Tibial artery (tissue), 4 donors: ENCODE results near the gene CTIF.

Experiments
- DNase-seq, 2 donors: peaks; one replicate each; pipeline ENCODE4 v3.0.0-alpha.2; 2019
- H3K27ac ChIP-seq, 2 donors: fragments of 200-600 bp; sonication (generic) in 1 of 2; 1 replicate in 1 of 2; 2 replicates in 1 of 2; pipeline ENCODE4 v1.5.1; 2018 to 2019; ENCODE audit warnings: mild to moderate bottlenecking in 1 of 2
- H3K27me3 ChIP-seq, 2 donors: fragments of 200-600 bp; sonication (generic) in 1 of 2; one replicate each; pipeline versions ENCODE4 v1.5.1 to v1.6.0; 2016 to 2019
- H3K36me3 ChIP-seq, 3 donors: fragments of 200-600 bp; sonication (generic) in 2 of 3; one replicate each; pipeline ENCODE4 v1.5.1; 2016 to 2019; ENCODE audit warnings: mild to moderate bottlenecking in 2 of 3
- H3K4me1 ChIP-seq, 4 donors: fragments of 200-600 bp; sonication (generic) in 2 of 4; 1 replicate in 3 of 4; 2 replicates in 1 of 4; pipeline ENCODE4 v1.5.1; 2016 to 2019
- H3K4me3 ChIP-seq, 2 donors: fragments of 200-600 bp; sonication (generic) in 1 of 2; 1 replicate in 1 of 2; 2 replicates in 1 of 2; pipeline ENCODE4 v1.5.1; 2018 to 2019; ENCODE audit warnings: mild to moderate bottlenecking in 2 of 2
- H3K9me3 ChIP-seq, 3 donors: fragments of 200-600 bp; sonication (generic) in 1 of 3; one replicate each; pipeline ENCODE4 v1.5.1; 2016 to 2019
- CTCF ChIP-seq, 2 experiments: fragments of 200-600 bp in 1 of 2; fragments of 450-650 bp in 1 of 2; IDR thresholded peaks; one replicate each; pipeline ENCODE4 v1.5.1; 2017 to 2019; ENCODE audit warnings: antibody characterized with exemption in 2 of 2, mild to moderate bottlenecking in 1 of 2, moderate library complexity in 1 of 2
- intact Hi-C: fragments of 100-400 bp; cut with DNase I; formaldehyde crosslinking; loops from one replicate; pipeline ENCODE4 v1.15.0; 2023; ENCODE audit warnings: low total_unique reads

CTIF gene

GRCh38 chr18:48838921-48839818 lies 300.3 kb downstream of the CTIF start:
- peak overlapping the region; percentile 89 to 90 for H3K27ac ChIP-seq
- intact Hi-C loops = no loop called here
- peaks cover 0 to 76% (median 62%) of the 10 kb centered on the region in 4 donors for H3K4me1 ChIP-seq

GRCh38 chr18:48839819-48840490 lies 301.1 kb downstream of the CTIF start:
- peak overlapping the region; percentile 89 to 90 for H3K27ac ChIP-seq
- H3K4me1 ChIP-seq = peaks cover 0 to 75% (median 55%) of the 10 kb centered on the region in 4 donors
- peaks cover 0 to 4% (median 0%) of the 10 kb centered on the region in 3 donors for H3K36me3 ChIP-seq
- no peaks in the 10 kb centered on the region for H3K9me3 ChIP-seq
- no peaks in the 10 kb centered on the region for H3K27me3 ChIP-seq
- intact Hi-C loops = no loop called here
- H3K4me3 ChIP-seq = no peak overlapping the region
- DNase-seq = peak in 1 of 2 donors; percentile 45
- TF ChIP-seq CTCF (IDR thresholded peaks at IDR 0.05) = no peak

More at GRCh38 chr18:48838921-48839818, 300.3 kb downstream of the CTIF start:
- peak in 1 of 2 donors; percentile 71 for DNase-seq
- no peak overlapping the region for H3K4me3 ChIP-seq
- H3K27me3 ChIP-seq = no peaks in the 10 kb centered on the region
- no peaks in the 10 kb centered on the region for H3K9me3 ChIP-seq
- H3K36me3 ChIP-seq = peaks cover 0 to 4% (median 0%) of the 10 kb centered on the region in 3 donors
- no peak for TF ChIP-seq CTCF (IDR thresholded peaks at IDR 0.05)

GRCh38 chr18:48840491-48840877 lies 301.7 kb downstream of the CTIF start:
- intact Hi-C loops = no loop called here
- no peaks in the 10 kb centered on the region for H3K27me3 ChIP-seq
- no peak overlapping the region for H3K4me3 ChIP-seq
- TF ChIP-seq CTCF (IDR thresholded peaks at IDR 0.05) = no peak
- peak in 1 of 2 donors; percentile 23 for DNase-seq
- peaks cover 0 to 4% (median 0%) of the 10 kb centered on the region in 3 donors for H3K36me3 ChIP-seq
- H3K4me1 ChIP-seq = peaks cover 0 to 69% (median 52%) of the 10 kb centered on the region in 4 donors
- no peaks in the 10 kb centered on the region for H3K9me3 ChIP-seq
- peak overlapping the region; percentile 89 to 90 for H3K27ac ChIP-seq

- H3K4me1 ChIP-seq = peaks cover 0 to 68% (median 52%) of the 10 kb centered on the region in 4 donors
- H3K4me3 ChIP-seq = no peak overlapping the region
- peak in 1 of 2 experiments; percentile 7 for TF ChIP-seq CTCF (IDR thresholded peaks at IDR 0.05)
- peaks cover 0 to 4% (median 0%) of the 10 kb centered on the region in 3 donors for H3K36me3 ChIP-seq
- no peaks in the 10 kb centered on the region for H3K27me3 ChIP-seq
- DNase-seq = peak; percentile 85 to 95
- intact Hi-C loops = no loop called here
- H3K27ac ChIP-seq = peak overlapping the region; percentile 89 to 90
- no peaks in the 10 kb centered on the region for H3K9me3 ChIP-seq
Measured at GRCh38 chr18:48841381-48842258, 302.8 kb downstream of the CTIF start.
